Activated B cell treated with CpG ODN at 0.5 μM for 24 hours (primary cell): ENCODE results near the gene IRAK4. TPM values are rescaled to one million over a fixed set of nuclear protein-coding genes. Genes with fewer than 3 reads are reported as not detected.
A peak's percentile ranks its signal among the peaks of the same experiment; 100 is the strongest.

ENCODE experiments used
- ATAC-seq: fragments of 200-7000 bp; cut with Tn5 transposase; one replicate; pipeline ENCODE4 v1.10.0; 2021; ENCODE audit warnings: low read depth, mild to moderate bottlenecking, moderate library complexity
- CTCF ChIA-PET: fragments of 350-600 bp; sonication (Branson Sonifier 250); formaldehyde crosslinking; loops from one replicate; lab custom pipeline; 2021; ENCODE audit warnings: antibody characterized with exemption; lab: Charles Lee
- POLR2A ChIA-PET: fragments of 350-600 bp; sonication (Branson Sonifier 250); formaldehyde crosslinking; loops from one replicate; lab custom pipeline; 2021; ENCODE audit warnings: antibody characterized with exemption; lab: Charles Lee
- DNase-seq: peaks from one replicate; pipeline ENCODE4 v3.0.0; 2022
- H3K27ac Mint-ChIP-seq: one replicate; pipeline ENCODE4 v1.8.0; 2020; ENCODE audit warnings: mixed read lengths
- H3K27me3 Mint-ChIP-seq: one replicate; pipeline ENCODE4 v1.8.0; 2021; ENCODE audit warnings: mixed read lengths
- H3K36me3 Mint-ChIP-seq: one replicate; pipeline ENCODE4 v1.8.0; 2021; ENCODE audit warnings: low read depth, mixed read lengths
- H3K4me1 Mint-ChIP-seq: one replicate; pipeline ENCODE4 v1.8.0; 2021; ENCODE audit warnings: mixed read lengths
- H3K4me3 Mint-ChIP-seq: one replicate; pipeline ENCODE4 v1.8.0; 2020; ENCODE audit warnings: mild to moderate bottlenecking, mixed read lengths
- H3K9me3 Mint-ChIP-seq: one replicate; pipeline ENCODE4 v1.8.0; 2020; ENCODE audit warnings: mixed read lengths
- CTCF ChIP-seq: fragments of 200-600 bp; IDR thresholded peaks from one replicate; pipeline ENCODE4 v1.8.0; 2022; ENCODE audit warnings: antibody characterized with exemption, mild to moderate bottlenecking
- intact Hi-C: fragments of 100-400 bp; cut with micrococcal nuclease; formaldehyde crosslinking; loops from one replicate; pipeline ENCODE4 v1.15.1; 2024
- total RNA-seq: library from RNA; stranded (reverse); gene quantifications from 2 replicates; pipeline ENCODE4 v1.2.3, GENCODE V29; 2022

The IRAK4 gene
- total RNA-seq, 1 donor from 2014 or later = 40.8 TPM

GRCh38 chr12:43763769-43764168 lies 5.0 kb downstream of the IRAK4 start:
- CTCF ChIA-PET = no interaction called here
- no peak for DNase-seq
- H3K9me3 Mint-ChIP-seq = no peaks in the 10 kb centered on the region
- TF ChIP-seq CTCF = no peak
- no peaks in the 10 kb centered on the region for H3K27me3 Mint-ChIP-seq
- intact Hi-C loops = loop anchor here (1.0 kb wide), 1 partner anchor 13 kb away; no protein-coding TSS in a partner anchor
- no peak overlapping the region for H3K4me3 Mint-ChIP-seq
- no peak overlapping the region for H3K27ac Mint-ChIP-seq
- ATAC-seq = no peak
- H3K36me3 Mint-ChIP-seq = peaks cover 21% of the 10 kb centered on the region
- POLR2A ChIA-PET = interaction anchor here (3.0 kb wide), 1 partner anchor 42 kb away, joined by 15 read pairs; the partner anchor contains the start of gene TWF1
- H3K4me1 Mint-ChIP-seq = peaks cover 43% of the 10 kb centered on the region

GRCh38 chr12:43764528-43764927 lies 5.8 kb downstream of the IRAK4 start:
- DNase-seq (no peak), ATAC-seq (no peak)
- Mint-ChIP-seq H3K36me3 (peaks cover 20% of the 10 kb centered on the region), H3K27me3 (no peaks in the 10 kb centered on the region), H3K4me1 (peaks cover 37% of the 10 kb centered on the region), H3K4me3 (no peak overlapping the region), H3K9me3 (no peaks in the 10 kb centered on the region), H3K27ac (no peak overlapping the region)
- ChIA-PET CTCF (no interaction called here), POLR2A (no interaction called here)
- intact Hi-C loops = no loop called here
- no peak for TF ChIP-seq CTCF

GRCh38 chr12:43766291-43766690 lies 7.5 kb downstream of the IRAK4 start:
- CTCF ChIA-PET = no interaction called here
- Mint-ChIP-seq H3K9me3 (no peaks in the 10 kb centered on the region), H3K36me3 (peaks cover 33% of the 10 kb centered on the region), H3K27me3 (no peaks in the 10 kb centered on the region), H3K4me3 (no peak overlapping the region), H3K4me1 (peaks cover 21% of the 10 kb centered on the region), H3K27ac (no peak overlapping the region)
- no peak for TF ChIP-seq CTCF
- POLR2A ChIA-PET = no interaction called here
- no peak for DNase-seq
- intact Hi-C loops = no loop called here
- ATAC-seq = no peak

- Mint-ChIP-seq H3K4me3 (no peak overlapping the region), H3K27ac (no peak overlapping the region), H3K4me1 (no peaks in the 10 kb centered on the region), H3K36me3 (peaks cover 44% of the 10 kb centered on the region), H3K9me3 (no peaks in the 10 kb centered on the region), H3K27me3 (no peaks in the 10 kb centered on the region)
- intact Hi-C loops = loop anchor here (1.0 kb wide), 2 partner anchors 13 to 106 kb away; no protein-coding TSS in a partner anchor
- CTCF ChIA-PET = interaction anchor here (1.1 to 6.1 kb wide), 3 partner anchors 29 to 106 kb away, joined by 3 to 61 read pairs (median 5); partner anchors contain the start of gene TWF1
- no peak for TF ChIP-seq CTCF
- POLR2A ChIA-PET = interaction anchor here (2.6 kb wide), 1 partner anchor 17 kb away, joined by 9 read pairs; the partner anchor contains the start of genes IRAK4 and PUS7L
- ATAC-seq (peak; percentile 37), DNase-seq (no peak)
Measured at GRCh38 chr12:43776498-43776897, 17.7 kb downstream of the IRAK4 start.

- CTCF ChIA-PET = no interaction called here
- H3K27ac Mint-ChIP-seq = no peak overlapping the region
- POLR2A ChIA-PET = no interaction called here
- DNase-seq (no peak), ATAC-seq (no peak)
- no peak overlapping the region for H3K4me3 Mint-ChIP-seq
- intact Hi-C loops = no loop called here
- no peaks in the 10 kb centered on the region for H3K9me3 Mint-ChIP-seq
- peaks cover 53% of the 10 kb centered on the region for H3K36me3 Mint-ChIP-seq
- no peaks in the 10 kb centered on the region for H3K27me3 Mint-ChIP-seq
- no peaks in the 10 kb centered on the region for H3K4me1 Mint-ChIP-seq
- no peak for TF ChIP-seq CTCF
Measured at GRCh38 chr12:43786899-43787693, 28.3 kb downstream of the IRAK4 start.
